GM19099 (cell line): ENCODE measurements around the gene UMODL1.

Source experiments
- POLR2A ChIP-seq: IDR thresholded peaks from 3 replicates; pipeline ENCODE4 v1.6.1; 2011; ENCODE audit warnings: low read depth; ENCODE audit not compliant: insufficient read length; ENCODE audit errors: extremely low read depth

The UMODL1 gene

GRCh38 chr21:42036313-42036712 is 34.8 kb upstream of the UMODL1 start:
- TF ChIP-seq POLR2A: no peak

GRCh38 chr21:42037516-42037915 is 33.6 kb upstream of the UMODL1 start:
- no peak for TF ChIP-seq POLR2A

GRCh38 chr21:42037943-42038342 is 33.2 kb upstream of the UMODL1 start:
- TF ChIP-seq POLR2A: no peak

- no peak for TF ChIP-seq POLR2A
These were observed 32.7 kb upstream of the UMODL1 start for GRCh38 chr21:42038393-42038792.

- no peak for TF ChIP-seq POLR2A
These were observed 32.2 kb upstream of the UMODL1 start for GRCh38 chr21:42038826-42039425.

GRCh38 chr21:42039470-42039901 is 31.6 kb upstream of the UMODL1 start:
- no peak for TF ChIP-seq POLR2A

GRCh38 chr21:42039911-42040351 is 31.2 kb upstream of the UMODL1 start:
- TF ChIP-seq POLR2A: no peak

- TF ChIP-seq POLR2A: no peak
These were observed 30.5 kb upstream of the UMODL1 start for GRCh38 chr21:42040411-42041180.

GRCh38 chr21:42041246-42041645 is 29.9 kb upstream of the UMODL1 start:
- TF ChIP-seq POLR2A: no peak

- no peak for TF ChIP-seq POLR2A
These were observed 29.4 kb upstream of the UMODL1 start for GRCh38 chr21:42041711-42042110.

- no peak for TF ChIP-seq POLR2A
These were observed 28.5 kb upstream of the UMODL1 start for GRCh38 chr21:42042651-42043050.

GRCh38 chr21:42043201-42043895 is 27.8 kb upstream of the UMODL1 start:
- TF ChIP-seq POLR2A: no peak

GRCh38 chr21:42043961-42044360 is 27.2 kb upstream of the UMODL1 start:
- no peak for TF ChIP-seq POLR2A

- no peak for TF ChIP-seq POLR2A
These were observed 26.1 kb upstream of the UMODL1 start for GRCh38 chr21:42044871-42045495.
